Measurements from ENCODE around the gene PRRT4. TPM values are rescaled to one million over a fixed set of nuclear protein-coding genes. Genes with fewer than 3 reads are reported as not detected.

PRRT4 gene
- total RNA-seq, 2 donors from 2014 or later: 0.43 to 1.2 TPM

- intact Hi-C loops (cut with DNase I): no loop called here
- DNase-seq (ENCODE audit: low spot score): no peak
Observed at GRCh38 chr7:128310499-128310898, 51.0 kb downstream of the PRRT4 start.

DNA sequence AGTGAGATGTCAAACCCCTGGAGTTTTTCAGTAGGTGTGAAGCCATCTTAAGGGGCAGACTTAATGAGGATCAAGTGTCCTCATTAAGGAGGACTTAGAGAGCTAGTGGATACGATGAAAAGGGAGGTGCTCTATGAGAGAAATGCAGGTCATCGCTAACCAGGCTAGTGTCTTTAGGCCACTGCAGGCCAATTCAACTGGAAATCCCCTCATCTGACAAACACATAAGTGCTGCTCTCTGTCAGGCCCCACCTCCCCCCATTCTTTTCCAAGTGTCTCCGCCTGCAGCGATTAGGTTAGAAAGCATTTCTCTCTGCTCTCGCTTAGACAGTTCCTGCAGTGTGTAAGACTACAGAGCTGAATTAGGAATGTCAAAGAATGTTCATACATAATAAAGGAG lies 51.5 kb downstream of the PRRT4 start:
- intact Hi-C loops (cut with DNase I): no loop called here
- no peak for DNase-seq (ENCODE audit: low spot score)

- intact Hi-C loops (cut with DNase I): no loop called here
- DNase-seq (ENCODE audit: low spot score): no peak
Observed at GRCh38 chr7:128309124-128309523, 52.4 kb downstream of the PRRT4 start.

- DNase-seq (ENCODE audit: low spot score): no peak
Observed at GRCh38 chr7:128307061-128307460, 54.4 kb downstream of the PRRT4 start.

GRCh38 chr7:128304212-128304611 lies 57.3 kb downstream of the PRRT4 start:
- intact Hi-C loops (cut with DNase I): no loop called here
- no peak for DNase-seq (ENCODE audit: low spot score)

More at GRCh38 chr7:128307061-128307460, 54.4 kb downstream of the PRRT4 start:
- intact Hi-C loops (cut with DNase I): no loop called here

DNA sequence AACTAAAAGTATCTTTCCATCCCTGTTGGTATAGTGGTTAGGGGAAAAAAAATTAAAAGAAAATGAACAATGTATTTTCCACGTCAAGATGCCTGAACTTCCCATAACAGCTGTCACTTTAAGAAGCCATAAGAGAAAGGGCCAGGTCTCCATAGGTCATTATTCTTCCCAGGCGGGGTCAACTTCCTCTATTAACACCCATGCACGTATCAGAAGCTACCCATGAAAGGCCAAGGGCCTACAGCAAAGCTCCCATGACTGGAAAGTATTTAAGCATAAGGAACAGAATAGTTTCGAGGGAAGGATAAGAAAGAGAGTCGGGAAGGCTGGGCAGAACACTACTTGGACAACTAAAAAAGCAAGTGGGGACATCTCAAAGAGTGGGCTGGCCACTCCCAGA lies 57.8 kb downstream of the PRRT4 start:
- intact Hi-C loops (cut with DNase I): no loop called here
- no peak for DNase-seq (ENCODE audit: low spot score)

DNA sequence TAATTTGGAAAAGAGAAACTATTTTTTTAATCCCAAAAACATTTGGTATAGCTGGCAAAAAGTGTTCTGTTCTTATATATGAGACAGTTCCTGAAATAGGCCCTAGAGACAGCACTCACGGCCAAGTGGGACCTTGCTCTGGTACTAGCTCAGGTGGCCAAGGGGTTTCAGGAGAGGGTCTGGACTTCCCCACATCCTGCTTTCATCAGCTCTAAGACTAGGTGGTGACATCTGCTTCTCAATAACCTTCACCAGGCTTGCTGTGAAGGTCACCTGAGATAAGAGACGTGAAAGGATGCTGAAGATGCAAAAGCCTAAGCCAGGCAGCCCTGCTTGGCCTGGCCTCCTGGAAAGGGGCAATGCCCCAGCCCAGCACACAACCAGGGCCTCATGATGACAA lies 58.4 kb downstream of the PRRT4 start:
- DNase-seq (ENCODE audit: low spot score): no peak
- intact Hi-C loops (cut with DNase I): no loop called here

DNA sequence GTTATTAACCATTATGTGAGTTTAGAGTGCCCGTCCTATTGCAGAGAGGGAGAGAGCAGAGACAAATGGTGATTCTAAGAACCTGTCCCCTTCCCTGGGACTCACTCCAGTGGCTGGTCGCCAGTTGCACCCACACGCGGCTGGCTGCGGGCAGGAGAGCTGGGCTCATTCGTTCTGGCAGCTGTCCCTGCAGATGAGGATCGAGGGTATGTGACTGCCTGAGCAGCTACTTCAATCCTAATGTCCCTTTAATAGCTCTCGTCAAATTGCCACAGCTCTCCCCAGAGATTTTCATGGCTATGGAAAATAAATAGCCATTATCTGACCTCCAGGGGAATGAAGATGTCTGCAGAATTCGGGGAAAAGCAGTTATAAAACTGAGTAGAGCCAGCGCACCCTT lies 59.4 kb downstream of the PRRT4 start:
- DNase-seq (ENCODE audit: low spot score): no peak
- intact Hi-C loops (cut with DNase I): no loop called here

Other genes starting within 250 kb of the PRRT4 start
- 1 to 10 TPM; 1.5 to 5.2 TPM for gene LEP, start 120.4 kb downstream of the PRRT4 start, total RNA-seq
- gene RBM28, start 17.8 kb downstream of the PRRT4 start, total RNA-seq: 10 to 100 TPM; 32.9 to 33.9 TPM
- gene IMPDH1, start 48.3 kb upstream of the PRRT4 start, total RNA-seq: 10 to 100 TPM; 44.7 to 49.4 TPM
- 10 to 100 TPM; 12.8 to 18.1 TPM for gene HILPDA, start 94.2 kb upstream of the PRRT4 start, total RNA-seq
- gene METTL2B, start 115.1 kb upstream of the PRRT4 start, total RNA-seq: 10 to 100 TPM; 22.0 to 23.6 TPM

Data from posterior vena cava (tissue), 2 donors.